HG02571 (cell line): ENCODE data around the gene PPEF1.
A peak's percentile ranks its signal among the peaks of the same experiment; 100 is the strongest.

ENCODE experiments used
- ATAC-seq: cut with Tn5 transposase; IDR thresholded peaks from one replicate; pipeline ENCODE4 v1.9.1; 2021; ENCODE audit warnings: mild to moderate bottlenecking, moderate library complexity; ENCODE audit not compliant: unreplicated experiment

The PPEF1 gene, protein sequence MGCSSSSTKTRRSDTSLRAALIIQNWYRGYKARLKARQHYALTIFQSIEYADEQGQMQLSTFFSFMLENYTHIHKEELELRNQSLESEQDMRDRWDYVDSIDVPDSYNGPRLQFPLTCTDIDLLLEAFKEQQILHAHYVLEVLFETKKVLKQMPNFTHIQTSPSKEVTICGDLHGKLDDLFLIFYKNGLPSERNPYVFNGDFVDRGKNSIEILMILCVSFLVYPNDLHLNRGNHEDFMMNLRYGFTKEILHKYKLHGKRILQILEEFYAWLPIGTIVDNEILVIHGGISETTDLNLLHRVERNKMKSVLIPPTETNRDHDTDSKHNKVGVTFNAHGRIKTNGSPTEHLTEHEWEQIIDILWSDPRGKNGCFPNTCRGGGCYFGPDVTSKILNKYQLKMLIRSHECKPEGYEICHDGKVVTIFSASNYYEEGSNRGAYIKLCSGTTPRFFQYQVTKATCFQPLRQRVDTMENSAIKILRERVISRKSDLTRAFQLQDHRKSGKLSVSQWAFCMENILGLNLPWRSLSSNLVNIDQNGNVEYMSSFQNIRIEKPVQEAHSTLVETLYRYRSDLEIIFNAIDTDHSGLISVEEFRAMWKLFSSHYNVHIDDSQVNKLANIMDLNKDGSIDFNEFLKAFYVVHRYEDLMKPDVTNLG

DNA sequence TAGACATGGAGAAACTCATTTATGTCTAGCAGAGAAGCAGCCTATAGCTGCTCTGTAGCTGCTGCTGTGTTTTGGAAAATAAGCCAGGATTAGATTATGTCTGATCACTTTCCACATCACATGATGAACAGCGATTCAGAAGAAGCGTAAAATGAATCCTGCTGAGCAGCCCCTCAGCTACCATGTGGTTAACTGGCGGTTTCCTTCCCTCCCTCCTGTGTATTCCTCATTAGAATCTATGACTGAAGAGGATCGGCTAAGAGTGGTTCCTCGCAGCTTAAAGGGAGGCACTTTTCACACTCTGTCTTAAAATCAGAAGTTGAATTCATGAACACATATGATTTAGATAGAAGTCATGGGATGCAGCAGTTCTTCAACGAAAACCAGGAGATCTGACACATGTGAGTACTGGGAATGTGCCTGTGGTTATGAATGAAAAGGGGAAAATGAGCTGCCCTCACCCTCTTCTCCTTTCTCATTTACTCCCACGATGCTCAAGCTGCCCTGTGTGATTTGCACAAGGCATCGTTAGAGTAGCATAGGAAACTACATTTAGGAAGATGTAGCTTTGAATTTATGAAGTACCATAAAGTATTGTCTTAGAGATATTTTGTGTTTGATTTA lies at the start of gene PPEF1:
Gene PPEF1 (plus strand): TSS at position 220 of the 624 bp plus-strand sequence. CDS start 136 bp downstream, at position 356.
- no peak for ATAC-seq

DNA sequence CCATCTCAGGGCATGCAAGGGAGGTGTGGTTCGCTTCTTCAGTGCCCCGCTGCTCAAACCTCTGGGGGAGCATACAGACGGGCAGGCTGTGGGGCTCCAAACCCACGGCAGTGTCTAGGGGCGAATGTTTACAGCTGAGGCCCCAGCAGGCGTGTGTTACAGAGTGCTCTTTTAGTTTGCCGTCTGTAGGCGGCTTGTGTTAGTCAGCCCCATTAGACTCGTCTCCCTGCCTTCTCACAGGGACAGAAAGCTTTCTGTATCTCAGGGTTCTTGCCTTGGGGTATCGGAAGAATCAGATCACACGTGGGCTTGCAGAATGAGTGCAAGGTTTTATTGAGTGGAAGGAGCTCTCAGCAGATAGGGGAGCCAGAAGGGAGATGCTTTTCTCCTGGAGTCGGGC lies 46.2 kb upstream of the PPEF1 start:
- ATAC-seq = no peak

DNA sequence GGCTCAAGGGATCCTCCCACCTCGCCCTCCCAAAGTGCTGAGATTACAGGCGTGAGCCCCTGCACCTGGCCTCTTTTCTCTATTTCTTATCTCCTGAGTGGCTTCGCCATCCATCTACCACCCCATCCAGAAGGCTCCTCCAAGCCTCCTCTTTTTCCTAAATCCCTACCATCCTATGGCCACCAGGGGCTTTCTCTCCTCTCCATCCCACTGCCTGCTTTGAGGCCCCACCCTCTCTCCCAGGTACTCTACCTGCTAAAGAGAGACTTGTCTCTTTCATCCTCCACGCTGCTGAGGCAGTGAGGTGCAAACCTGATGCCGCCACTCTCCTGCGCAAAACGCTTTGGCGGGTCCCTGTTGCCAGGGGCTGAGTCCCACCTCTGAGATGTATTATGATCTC lies 42.5 kb upstream of the PPEF1 start:
- no peak for ATAC-seq

DNA sequence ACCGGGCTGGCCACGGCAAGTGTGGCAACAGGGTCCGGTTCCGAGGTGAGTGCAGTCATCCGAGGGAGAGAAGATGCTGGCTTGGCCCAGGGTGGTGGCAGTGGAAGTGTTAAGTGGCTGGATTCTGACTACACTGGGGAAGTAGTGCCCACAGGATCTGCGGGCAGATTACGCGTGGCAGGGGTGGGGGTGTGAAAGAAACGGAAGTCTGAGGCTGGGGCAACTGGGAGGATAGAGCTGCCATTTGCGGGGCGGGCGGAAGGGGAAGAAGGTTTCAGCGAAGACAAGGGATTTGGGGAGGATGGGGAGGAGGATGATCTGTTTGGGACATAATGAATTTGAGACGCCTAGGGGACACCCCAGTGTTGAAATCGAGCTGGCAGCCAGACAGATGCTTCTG lies 40.8 kb upstream of the PPEF1 start:
- no peak for ATAC-seq

DNA sequence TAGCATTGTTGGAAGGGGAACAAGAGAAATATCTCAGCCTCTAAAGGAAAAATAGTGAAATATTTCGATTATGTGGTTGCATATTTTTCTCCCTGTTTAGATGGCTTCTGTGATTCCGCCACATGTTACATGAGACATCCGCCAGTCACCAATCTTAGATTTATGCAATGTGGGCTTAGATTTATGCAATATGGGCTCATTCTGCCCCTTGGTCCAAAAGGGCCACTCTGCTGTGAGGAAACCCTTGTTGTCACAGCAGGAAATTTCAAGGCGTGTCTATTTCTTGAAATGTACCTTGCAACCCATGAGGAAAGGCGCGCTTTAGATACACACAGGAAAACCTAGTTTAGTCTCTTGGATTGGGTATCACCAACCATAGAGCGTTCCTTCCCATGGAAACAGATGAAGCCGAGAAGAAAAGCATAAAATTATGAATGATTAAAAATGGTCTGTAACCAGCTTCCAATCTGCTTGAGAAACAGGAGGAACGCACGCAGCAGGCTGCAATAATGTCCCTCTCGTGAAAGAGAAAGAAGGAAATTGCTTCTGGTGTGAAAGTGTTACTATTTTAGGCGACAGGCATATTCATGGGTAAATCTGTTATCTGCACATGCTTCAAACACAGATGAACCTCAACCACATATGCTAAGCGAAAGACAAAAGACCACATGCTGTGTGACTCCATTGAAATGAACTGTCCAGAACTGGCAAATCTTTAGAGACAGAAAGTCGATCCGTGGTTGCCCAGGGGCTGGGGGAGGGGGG lies 39.2 kb upstream of the PPEF1 start:
- no peak for ATAC-seq

DNA sequence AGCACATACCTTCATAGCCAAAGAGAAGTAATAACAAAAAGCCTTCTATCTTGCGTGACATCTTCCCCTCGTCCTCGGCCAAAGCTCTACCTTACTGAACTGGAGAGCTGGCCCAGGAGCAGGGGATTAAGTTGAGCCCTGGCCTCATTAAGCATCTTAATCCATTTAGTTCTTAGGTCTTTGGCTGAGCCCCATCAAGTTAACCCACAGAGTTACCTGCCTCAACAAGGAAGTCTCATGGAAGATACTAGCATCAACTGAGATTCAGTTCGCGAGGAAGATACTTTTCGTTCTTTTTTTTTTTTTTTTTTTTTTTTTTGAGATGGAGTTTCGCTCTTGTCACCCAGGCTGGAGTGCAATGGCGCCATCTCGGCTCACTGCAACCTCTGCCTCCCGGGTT lies 35.4 kb upstream of the PPEF1 start, which contains the start of gene RS1:
Gene RS1 (minus strand): TSS at position 101 of the 400 bp plus-strand sequence. CDS start 40 bp downstream, at position 61.
- ATAC-seq = no peak

DNA sequence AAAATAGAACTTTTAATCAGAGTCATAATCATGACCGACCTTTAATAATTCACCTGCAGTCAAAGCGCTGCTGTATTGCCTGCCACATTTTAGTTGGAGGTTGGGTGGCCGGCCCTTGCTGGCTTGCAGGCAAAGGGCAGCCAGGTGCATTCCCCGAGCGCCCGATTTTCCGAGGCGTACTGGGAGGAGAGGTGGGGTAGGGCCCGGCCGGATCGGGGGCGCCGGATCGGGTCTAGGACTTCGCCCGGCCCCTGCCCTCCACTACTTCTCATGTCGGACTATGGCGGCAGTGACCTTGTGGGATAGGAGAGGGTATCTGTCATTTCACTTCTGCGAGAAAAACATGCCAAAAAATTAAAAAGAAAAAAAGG lies 33.0 kb upstream of the PPEF1 start:
- peak; percentile 41 for ATAC-seq

DNA sequence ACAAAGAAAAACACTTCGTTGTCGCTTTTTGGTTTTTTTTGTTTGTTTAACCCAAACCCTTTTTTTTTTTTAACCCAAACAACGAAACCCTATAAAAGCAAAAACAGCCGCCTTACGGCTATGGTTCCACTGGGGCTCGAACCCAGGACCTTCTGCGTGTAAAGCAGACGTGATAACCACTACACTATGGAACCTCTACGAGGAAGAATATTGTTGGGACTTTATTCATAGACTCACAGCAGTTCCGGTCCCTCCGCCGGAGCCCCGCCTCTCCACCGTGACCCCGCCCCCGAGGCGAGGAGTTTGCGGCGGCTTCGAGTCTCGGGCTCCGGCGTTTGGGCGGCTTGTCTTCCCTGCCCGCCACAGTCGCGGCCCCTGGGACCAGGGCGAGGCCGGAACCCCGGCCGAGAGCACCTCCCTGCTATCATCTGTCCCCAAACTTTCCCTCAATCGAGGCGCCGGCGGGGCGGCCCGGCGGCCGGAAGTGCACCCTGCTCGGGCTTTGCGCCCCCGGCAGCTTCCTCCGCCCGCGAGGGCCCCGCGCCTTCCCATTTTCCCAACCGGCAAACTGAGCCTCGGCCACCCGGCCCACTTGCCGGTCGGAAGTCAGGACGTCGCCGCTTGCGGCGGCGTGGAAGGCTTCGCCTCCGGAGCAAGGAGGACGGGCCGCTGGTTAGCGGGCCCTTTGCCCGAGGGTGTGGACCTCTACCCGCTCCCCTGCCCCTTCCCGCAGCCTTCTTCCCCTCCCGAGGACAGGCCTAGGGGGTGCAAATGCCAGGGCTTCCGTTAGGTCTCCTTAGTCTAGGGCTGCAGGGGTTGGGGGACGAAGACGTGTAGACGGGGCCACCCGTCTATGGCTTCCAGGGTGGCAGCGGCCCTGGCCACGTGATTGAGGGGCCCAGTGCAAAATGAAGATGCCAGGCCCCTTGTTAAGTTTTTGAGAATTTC lies 32.4 kb upstream of the PPEF1 start:
- peak; percentile 72 for ATAC-seq

DNA sequence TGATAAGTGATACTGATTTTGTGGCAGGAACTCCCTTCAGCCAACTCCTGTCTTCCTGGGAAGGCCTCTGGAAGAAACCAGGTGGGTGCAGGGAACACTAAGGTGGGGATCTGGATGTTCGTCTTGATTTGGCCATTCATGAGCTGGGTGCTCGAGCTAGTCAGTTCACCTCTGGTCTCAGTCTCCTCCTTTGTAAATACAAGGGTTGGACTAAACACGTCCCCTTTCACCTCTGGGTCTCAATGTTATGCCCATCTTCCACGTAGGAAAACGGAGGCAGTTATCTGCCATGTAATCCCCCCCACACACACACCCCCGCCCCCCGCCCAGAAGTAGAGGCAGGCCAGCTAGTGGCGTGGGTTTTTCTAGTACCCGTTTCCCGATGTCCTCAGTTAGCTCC lies 31.4 kb upstream of the PPEF1 start:
- no peak for ATAC-seq

DNA sequence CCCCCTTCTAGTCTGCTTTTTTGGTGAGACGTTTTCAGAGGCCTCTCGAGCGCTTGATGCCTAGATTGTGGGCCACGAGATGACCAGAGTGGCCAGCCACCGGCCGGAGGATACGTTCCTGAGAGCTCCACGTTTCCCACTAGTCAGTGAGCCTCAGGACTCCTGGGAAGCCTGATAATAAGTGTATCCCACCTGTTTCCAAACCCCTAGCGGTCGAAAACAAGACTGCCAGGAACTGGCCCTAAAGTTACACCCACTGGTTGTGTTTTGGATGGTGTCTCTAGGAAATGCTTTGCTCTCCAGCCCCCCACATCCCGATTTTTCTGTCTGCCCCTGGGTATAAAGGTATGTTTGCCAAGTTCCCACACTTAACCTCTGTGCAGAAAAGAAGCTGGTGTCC lies 31.0 kb upstream of the PPEF1 start:
- no peak for ATAC-seq

DNA sequence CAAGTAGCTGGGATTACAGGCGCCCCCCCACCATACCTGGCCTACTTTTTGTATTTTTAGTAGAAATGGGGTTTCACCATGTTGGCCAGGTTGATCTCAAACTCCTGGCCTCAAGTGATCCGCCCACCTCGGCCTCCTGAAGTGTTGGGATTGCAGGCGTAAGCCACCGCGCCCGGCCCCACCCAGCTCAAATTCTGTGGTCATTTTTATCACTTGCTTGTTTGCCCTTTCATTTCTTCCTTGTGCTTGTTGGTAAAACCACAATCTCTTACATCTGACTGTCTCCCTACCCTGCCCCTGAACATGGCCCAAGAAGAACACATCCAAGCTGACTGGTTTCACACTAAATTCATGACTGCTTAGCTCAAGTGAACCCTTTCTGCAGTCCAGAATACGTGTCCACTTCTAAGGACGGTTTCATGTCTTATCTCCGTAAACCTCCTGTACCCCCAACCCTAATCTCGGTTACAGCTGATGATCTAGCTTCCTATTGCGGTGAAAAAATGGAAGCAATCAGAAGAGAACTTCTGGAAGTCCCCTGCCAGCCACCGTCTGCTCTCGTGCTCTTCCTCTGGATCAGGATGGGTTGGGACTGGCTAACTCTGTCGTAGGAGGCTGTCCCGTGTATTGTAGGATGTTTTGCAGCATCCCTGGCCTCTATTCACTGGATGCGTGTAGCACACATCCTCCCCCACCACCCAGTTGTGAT lies 30.1 kb upstream of the PPEF1 start:
- no peak for ATAC-seq

DNA sequence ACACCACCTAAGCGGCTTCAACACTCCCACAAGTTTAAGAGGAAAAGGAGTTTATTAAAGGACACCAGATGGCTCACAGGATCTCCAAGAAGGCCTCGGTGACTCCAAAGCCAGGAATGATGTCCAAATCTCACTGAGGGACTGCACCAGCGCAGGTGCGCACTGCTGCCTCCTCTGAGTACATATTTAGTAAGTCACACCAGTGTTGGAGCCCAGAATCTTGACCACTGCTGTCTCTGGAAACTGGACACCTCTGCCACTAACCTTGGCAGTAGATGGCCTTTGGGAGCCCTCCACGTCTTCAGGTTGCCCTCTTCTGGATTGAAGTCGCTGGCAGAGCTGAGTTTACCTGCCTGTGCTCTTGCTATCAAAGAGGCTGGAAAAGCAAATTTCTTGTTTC lies 25.4 kb upstream of the PPEF1 start:
- no peak for ATAC-seq

DNA sequence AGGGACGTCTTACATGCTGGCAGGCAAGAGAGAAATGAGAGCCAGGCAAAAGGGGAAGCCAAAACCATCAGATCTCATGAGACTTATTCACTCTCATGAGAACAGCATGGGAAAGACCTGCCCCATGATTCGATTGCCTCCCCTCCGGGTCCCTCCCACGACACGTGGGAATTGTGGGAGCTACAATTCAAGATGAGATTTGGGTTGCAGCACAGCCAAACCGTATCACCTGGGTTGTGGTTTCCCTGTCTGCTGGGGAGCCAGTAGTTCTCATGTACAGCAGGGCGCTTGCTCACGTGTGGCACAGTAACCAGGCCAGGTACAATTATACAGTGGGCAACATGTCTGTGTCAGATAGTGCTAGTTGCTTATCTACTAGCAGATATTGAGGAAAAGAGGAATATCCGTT lies 24.5 kb upstream of the PPEF1 start:
- no peak for ATAC-seq

DNA sequence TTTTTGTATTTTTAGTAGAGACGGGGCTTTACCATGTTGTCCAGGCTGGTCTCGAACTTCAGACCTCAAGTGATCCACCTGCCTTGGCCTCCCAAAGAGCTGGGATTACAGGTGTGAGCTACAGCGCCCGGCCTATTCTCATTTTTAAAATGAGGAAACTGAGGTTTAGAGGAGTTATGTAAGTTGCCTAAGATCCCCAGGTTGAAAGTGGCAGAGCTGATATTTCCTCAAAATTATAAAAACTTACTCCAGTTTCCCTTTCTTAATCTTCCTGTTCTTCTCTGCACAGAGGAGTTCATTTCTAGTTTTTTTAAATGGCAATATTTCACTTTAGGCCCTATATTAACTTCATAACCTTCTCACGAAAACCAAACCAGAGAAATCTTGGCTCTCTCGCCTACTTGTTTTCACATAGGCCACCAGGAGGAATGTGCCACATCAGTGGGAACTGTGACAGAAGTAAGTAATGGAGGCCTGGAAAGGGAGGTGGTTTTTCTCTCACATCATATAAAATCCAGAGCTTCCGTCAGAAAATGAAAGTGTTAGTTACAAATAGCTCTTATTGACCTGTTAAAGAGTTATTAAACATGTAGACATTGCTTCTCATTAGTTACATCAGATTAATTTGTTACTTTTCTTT lies 19.5 kb upstream of the PPEF1 start:
- no peak for ATAC-seq

DNA sequence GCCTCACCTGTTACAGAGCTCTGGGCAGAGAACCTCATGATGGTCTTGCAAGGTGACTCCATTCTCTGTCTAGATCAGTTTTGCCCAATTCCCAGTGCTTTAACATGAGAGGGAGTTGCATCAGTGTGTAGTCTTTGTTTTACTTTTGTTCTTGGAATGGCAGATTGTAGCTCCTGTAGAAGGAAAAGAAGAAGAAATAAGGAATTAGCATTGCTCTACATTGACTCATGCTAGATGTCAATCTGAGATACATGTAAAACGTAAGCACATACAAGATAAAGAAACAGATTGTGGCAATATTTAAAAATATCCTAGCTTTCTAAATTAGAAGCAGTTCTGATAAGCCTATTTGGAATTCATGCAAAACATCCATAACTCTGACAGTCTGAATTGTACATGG lies 16.0 kb upstream of the PPEF1 start:
- no peak for ATAC-seq

DNA sequence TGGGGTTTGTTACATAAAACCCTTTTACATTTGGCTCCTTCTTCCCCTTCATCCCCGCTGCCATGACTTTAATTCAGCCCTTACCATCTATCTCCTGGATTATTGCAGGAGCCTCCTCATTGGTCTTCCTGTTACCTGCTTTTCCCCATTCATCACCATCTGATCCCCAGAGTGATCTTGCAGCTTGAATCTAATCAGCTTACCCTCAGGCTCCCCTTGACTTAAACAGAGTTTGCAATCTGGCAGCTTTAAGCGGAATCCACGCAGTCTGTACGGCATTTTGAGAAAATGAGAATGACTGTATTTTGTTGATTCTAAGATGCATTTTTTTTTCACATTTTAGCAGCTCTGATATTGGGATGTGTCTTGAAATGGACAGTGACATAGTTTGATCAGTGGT lies 14.9 kb upstream of the PPEF1 start:
- ATAC-seq = no peak

DNA sequence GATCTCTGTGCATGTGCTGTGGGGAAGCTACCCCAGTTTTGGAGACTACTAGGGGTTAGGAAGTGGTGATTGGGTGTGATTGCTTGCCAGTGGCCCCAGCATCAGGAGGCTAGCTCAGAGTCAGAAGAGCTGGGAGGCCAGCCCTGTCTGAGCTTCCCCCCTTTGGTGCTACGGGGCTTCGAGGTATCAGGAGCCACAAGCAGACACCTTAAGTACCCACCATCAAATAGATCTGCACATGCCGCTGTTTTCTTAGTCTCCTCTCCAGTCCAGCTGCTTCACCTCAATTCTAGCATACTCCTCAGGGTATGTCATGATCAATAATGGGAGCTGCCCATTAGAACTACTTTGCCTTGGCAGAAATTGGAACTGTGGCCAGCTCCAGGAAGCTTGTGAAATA lies 10.8 kb upstream of the PPEF1 start:
- ATAC-seq = no peak

DNA sequence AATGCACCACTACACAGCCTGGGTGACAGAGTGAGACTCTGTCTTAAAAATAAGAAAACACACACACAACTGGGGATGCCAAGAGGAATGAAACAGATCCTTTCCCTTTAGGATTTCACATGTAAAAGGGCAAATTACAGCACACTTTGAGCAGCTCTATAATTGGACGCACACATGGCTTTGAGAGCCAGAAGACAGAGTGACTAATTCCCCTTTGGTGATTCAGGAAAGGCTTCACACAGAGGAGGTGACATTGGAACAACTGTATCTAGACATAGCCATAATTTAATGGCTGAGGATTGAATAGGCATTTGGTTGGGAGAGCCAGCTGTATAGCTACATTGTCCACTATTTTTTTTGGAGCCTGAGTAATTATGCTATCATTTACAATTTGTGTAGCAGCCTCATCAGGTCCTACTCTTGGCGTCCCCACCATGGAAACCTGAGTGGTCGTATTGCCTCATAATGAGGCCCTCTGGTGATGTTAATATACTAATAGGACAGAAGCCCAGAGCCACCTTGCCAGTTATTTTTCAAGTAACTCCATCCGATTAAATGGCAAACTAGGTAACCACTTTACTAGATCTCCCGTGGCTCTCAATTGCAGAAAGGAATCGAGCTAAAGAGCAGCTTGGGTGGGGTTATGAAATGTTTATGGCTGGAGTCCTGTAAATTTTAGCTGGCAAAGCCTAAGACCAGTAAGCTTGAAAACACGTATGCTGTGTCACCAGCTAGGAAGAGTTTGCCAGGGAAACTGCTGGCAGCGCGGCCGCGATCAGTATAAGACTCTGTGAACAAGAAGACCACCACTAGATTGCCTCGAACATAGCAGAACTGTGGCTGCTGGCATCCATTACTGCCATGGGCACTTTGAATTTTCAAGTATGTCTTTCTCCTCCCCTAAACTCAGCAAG lies 8.5 kb upstream of the PPEF1 start:
- no peak for ATAC-seq
